Kidney tubule cell (primary cell): Measurements from ENCODE around the gene DBNL.

Experiments used
- DNase-seq: peaks from one replicate; pipeline ENCODE4 v3.0.0-alpha.2; 2018; ENCODE audit warnings: low spot score

DBNL gene

DNA sequence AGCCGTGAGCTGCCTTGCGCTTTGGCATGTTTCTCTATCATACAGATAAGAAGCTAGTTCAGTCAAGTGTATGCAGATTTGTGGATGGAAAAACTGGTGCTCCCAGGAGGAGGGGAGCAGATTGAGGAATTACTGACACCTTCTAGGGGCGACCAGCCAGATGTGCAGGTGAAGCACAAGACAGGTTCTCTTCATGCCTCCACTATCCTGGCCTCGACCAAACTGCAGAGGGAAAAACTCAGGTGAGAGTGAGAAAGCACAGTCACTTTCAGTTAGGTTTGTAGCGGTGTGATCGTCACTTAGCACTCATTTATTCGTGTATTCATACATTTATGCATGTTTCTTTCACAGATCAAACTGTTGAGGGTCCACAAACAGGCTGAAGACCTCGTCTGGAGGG is 600 bp upstream of the DBNL start:
- DNase-seq: peak; percentile 6

DNA sequence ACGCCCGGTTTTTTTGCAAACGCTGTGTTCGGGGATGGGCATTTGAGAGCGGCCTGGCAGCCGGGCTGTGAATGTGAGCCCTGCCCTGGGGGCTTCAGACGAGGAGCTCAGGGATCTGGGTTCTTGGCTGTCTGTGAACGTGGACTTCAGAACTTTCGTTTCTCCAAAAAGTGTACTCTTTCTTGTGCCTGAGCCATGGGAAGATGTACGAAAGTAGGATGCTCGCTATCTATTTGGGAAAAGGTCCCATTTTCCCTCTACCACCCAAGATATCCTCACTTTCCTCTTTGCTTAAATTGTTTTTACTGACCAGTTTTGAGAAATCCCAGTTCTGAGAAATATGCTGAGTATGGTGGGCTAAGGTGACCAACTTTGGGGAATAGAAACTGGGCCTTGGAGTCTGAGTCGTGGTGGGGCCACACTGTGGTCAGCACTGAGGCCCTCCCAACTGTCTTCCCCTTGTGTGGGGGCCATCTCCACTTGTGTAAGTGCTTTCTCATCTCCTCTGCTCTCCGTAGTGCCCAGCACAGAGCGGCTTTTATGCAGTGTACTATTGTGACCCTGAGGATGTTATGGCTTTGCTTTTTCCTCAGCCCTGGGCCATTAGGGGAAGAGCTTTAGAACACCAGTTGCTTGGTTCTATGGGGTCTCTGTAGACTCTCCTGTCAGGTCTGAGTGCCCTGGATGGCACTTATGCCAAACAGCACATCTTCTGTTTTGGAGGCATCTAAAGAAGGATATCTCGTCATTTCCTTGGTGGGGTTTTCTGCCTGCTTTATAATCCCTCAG is 918 bp downstream of the DBNL start:
- DNase-seq: no peak

- peak; percentile 14 for DNase-seq
These were observed 2.0 kb downstream of the DBNL start for GRCh38 chr7:44046321-44047061.

DNA sequence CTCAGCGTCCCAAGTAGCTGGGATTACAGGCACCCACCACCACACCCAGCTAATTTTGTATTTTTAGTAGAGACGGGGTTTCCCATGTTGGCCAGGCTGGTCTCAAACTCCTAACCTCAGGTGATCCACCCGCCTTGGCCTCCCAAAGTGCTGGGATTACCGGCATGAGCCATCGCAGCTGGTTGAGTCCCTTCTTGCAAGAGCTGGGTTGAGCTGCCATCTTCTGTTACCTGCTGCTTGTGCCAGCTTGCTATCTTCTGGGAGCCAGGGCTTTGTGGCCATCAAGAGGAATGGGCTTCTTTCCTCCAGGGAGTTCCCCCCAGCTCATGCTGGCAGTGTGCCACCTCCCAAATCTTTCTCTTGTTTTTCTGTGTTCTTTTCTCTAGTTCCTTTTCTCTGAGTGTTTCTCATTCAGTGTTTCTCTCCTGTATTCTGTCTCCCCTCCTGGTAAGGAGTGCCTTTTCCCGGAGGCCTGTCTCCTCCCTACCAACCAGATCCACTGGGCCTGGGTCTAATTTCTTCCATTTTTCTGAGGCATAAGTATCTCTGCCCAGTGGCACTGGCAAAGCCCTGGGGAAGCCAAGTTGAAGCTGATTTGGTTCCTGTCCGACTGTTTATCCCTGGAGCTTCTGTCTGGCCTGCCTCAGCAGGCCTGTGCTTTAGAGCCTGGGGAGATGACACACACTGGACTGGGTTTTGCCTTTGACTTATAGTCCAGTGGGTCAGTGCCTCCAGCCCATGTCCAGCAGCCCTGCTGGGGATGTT is 3.7 kb downstream of the DBNL start:
- DNase-seq: no peak

- no peak for DNase-seq
These were observed 5.8 kb downstream of the DBNL start for GRCh38 chr7:44050121-44050914.

- DNase-seq: no peak
These were observed 6.5 kb downstream of the DBNL start for GRCh38 chr7:44050915-44051560.

GRCh38 chr7:44051611-44052220 is 7.2 kb downstream of the DBNL start:
- no peak for DNase-seq

- no peak for DNase-seq
These were observed 8.4 kb downstream of the DBNL start for GRCh38 chr7:44052771-44053365.

- DNase-seq: no peak
These were observed 12.2 kb downstream of the DBNL start for GRCh38 chr7:44056681-44057080.

GRCh38 chr7:44057181-44057848 is 12.8 kb downstream of the DBNL start:
- no peak for DNase-seq

- no peak for DNase-seq
These were observed 13.6 kb downstream of the DBNL start for GRCh38 chr7:44057849-44058758.

GRCh38 chr7:44058759-44059218 is 14.3 kb downstream of the DBNL start:
- no peak for DNase-seq

GRCh38 chr7:44059219-44060090 is 15.0 kb downstream of the DBNL start:
- no peak for DNase-seq

DNA sequence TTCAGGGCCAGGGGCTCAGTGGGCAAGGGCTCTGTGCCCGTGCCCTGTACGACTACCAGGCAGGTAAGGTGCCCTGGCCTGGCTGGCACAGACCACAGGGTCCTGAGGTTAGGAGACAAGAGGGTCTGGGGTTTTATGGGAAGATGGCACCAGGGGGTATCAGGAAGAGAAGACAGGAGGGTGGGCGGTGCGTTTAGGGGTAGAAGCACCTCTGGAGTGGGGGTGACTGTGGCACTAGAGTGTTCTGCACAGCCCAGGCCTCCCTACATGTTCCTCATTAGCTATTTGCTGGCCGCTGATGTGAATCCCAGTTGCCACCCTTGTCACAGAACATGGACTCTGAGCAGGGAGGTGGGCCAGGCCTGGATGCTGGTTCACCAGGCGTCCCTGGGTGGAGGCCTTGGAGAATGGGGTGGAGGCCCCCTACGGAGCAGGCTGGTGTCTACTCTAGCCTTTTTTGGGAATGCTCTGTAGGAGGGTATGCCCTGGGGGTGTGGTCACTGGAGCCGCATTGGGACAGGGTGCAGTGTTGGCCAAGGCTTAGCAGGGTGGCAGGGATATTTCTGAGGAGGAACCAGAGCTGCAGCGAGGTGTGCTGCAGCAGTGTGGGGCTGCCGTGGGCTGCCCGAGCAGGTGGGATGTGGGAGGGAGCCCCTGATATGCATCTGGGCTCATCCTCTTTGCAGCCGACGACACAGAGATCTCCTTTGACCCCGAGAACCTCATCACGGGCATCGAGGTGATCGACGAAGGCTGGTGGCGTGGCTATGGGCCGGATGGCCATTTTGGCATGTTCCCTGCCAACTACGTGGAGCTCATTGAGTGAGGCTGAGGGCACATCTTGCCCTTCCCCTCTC is 15.8 kb downstream of the DBNL start:
- DNase-seq: no peak

DNA sequence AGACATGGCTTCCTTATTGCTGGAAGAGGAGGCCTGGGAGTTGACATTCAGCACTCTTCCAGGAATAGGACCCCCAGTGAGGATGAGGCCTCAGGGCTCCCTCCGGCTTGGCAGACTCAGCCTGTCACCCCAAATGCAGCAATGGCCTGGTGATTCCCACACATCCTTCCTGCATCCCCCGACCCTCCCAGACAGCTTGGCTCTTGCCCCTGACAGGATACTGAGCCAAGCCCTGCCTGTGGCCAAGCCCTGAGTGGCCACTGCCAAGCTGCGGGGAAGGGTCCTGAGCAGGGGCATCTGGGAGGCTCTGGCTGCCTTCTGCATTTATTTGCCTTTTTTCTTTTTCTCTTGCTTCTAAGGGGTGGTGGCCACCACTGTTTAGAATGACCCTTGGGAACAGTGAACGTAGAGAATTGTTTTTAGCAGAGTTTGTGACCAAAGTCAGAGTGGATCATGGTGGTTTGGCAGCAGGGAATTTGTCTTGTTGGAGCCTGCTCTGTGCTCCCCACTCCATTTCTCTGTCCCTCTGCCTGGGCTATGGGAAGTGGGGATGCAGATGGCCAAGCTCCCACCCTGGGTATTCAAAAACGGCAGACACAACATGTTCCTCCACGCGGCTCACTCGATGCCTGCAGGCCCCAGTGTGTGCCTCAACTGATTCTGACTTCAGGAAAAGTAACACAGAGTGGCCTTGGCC is 16.6 kb downstream of the DBNL start:
- no peak for DNase-seq

DNA sequence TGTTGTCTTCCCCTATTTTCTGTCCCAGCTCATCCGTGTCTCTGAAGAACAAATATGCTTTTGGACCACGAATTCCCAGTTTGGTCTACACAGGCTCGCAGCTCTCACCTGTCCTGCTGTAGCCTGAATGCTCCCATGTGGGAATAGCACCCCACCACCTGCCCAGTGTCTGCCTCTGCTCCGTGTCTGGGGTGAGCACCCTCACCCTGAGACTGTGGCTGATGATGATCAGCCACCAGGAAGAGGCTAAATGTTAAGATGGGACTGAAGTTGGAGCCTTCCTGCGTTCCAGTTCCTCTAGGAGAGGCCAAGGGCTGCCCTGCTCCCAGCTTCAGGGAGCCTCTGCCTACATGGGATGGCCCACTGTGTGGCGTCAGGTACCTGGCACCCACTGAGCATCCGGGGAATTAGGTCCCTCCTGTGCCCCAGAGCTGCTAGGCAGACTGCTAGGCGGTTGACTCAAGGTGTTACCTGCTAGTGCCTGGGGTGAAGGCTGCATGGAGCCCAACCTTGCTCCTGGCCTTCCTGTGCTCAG is 17.2 kb downstream of the DBNL start:
- DNase-seq: no peak
